ENCODE measurements around the gene RHEB.

The RHEB gene

GRCh38 chr7:151484971-151485707, 34.6 kb downstream of the RHEB start:
- H3K27me3 Mint-ChIP-seq = no peaks in the 10 kb centered on the region
- ATAC-seq (replicated peaks) = peak; percentile 93 to 98
- peaks cover 17 to 31% of the 10 kb centered on the region in 2 donors for H3K4me1 Mint-ChIP-seq
- peaks cover 40 to 53% of the 10 kb centered on the region in 2 donors for H3K36me3 Mint-ChIP-seq
- no peaks in the 10 kb centered on the region for H3K9me3 Mint-ChIP-seq
- no peak for DNase-seq
- H3K27ac Mint-ChIP-seq = peak overlapping the region; percentile 89
- peak overlapping the region; percentile 59 to 60 for H3K4me3 Mint-ChIP-seq

- Mint-ChIP-seq H3K4me3 (no peak overlapping the region), H3K27ac (no peak overlapping the region), H3K36me3 (peaks cover 42 to 57% of the 10 kb centered on the region in 2 donors), H3K27me3 (no peaks in the 10 kb centered on the region), H3K4me1 (peaks cover 19 to 31% of the 10 kb centered on the region in 2 donors), H3K9me3 (no peaks in the 10 kb centered on the region)
- ATAC-seq (replicated peaks) = no peak
- DNase-seq = no peak
These were observed 36.0 kb downstream of the RHEB start for GRCh38 chr7:151483711-151483983.

DNA sequence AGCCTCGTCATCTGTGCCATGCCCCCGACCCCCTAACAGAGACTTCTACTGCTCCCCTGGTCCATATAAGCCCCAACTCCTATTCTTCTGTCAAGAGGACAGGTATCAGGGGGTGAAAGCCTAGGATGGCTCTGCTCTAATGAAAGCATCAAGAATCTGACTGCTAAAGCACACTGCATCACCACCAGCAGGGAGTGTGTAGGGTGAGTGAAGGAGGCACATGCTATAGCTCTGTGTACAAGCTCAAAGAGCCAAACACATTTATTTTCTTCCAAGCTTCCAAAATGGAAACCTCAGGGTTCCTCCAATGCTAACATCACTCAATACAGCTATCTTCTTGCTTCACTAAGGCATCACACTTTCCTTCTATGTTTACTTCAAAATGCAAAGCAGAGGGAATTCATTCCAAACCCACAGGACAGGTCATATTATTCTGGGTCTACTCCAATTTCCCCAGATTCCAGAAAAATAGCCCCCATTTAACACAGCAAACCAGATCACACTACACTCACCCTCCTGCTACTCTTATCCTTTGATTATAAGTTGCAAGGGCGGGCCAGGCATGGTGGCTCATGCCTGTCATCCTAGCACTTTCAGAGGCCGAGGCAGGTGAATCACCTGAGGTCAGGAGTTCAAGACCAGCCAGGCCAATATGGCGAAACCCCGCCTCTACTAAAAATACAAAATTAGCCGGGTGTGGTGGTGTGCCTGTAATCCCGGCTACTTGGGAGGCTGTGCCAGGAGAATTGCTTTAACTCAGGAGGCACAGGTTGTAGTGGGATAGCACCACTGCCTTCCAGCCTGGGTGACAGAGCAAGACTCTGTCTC, 36.6 kb downstream of the RHEB start:
- ATAC-seq (replicated peaks) (no peak), DNase-seq (no peak)
- H3K4me3 Mint-ChIP-seq = no peak overlapping the region
- H3K36me3 Mint-ChIP-seq = peaks cover 42 to 57% of the 10 kb centered on the region in 2 donors
- no peaks in the 10 kb centered on the region for H3K27me3 Mint-ChIP-seq
- no peaks in the 10 kb centered on the region for H3K9me3 Mint-ChIP-seq
- no peak overlapping the region for H3K27ac Mint-ChIP-seq
- H3K4me1 Mint-ChIP-seq = peaks cover 19 to 31% of the 10 kb centered on the region in 2 donors

GRCh38 chr7:151481650-151482505, 37.8 kb downstream of the RHEB start:
- no peak overlapping the region for H3K4me3 Mint-ChIP-seq
- no peaks in the 10 kb centered on the region for H3K27me3 Mint-ChIP-seq
- H3K27ac Mint-ChIP-seq = peak overlapping the region; percentile 37
- H3K4me1 Mint-ChIP-seq = peaks cover 19 to 30% of the 10 kb centered on the region in 2 donors
- DNase-seq (no peak), ATAC-seq (replicated peaks) (no peak)
- peaks cover 36 to 53% of the 10 kb centered on the region in 2 donors for H3K36me3 Mint-ChIP-seq
- H3K9me3 Mint-ChIP-seq = no peaks in the 10 kb centered on the region

DNA sequence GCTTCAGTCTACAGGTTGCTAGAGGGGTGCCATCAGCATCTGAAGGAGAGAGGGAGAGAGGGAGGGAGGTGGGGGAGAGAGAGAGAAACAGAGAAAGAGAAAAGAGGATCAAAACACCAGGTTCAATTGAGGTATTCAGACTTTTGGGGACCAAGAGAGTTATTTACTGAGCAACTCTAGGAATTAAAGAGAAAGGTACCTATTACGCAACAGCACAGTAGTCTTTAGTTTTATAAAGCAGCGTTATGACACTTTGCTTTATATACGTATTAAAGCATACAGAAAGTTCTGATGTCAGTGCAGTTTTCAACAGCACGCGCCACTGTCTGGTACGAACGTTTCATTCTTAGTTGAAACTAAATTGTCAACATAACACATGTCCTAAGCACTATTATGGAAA, 41.8 kb downstream of the RHEB start:
- DNase-seq (no peak), ATAC-seq (replicated peaks) (no peak)
- Mint-ChIP-seq H3K9me3 (no peaks in the 10 kb centered on the region), H3K27me3 (no peaks in the 10 kb centered on the region), H3K36me3 (peaks cover 26 to 48% of the 10 kb centered on the region in 2 donors), H3K4me1 (peaks cover 11 to 12% of the 10 kb centered on the region in 2 donors), H3K27ac (no peak overlapping the region), H3K4me3 (no peak overlapping the region)

DNA sequence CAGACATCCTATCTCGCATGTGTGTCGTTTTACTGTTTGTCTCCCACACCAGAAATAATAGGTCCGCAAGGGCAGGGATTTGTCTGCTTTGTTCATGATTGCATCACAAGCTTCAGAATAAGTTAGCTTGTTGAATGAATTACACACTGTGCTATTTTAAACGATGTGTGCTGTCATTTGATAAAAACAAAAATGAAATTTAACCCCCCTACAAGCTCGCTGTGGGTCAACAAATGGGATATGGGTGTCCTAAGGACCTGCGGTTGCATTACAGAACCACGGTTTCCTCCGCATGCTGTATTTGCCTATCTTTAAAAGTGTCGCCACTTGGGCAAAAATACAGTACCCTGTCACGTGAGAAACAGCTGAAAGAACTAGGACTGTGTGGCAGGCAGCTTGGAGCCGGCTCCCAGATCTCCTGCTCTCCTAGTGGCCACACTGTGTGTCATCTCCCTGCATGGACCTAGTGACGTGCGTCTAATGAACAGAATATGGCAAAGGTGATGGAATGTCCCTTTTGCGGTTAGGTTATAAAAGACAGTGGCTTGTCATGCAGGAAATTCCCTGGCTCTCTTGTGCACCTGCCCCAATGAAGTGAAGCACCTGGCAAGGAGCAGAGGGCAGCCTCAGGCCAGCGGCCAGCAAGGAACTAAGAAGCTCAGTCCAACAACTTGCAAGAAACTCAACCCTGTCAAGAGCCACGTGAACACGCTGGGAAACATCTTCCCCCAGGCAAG, 46.9 kb downstream of the RHEB start:
- Mint-ChIP-seq H3K4me3 (peak overlapping the region; percentile 45 to 59), H3K27me3 (no peaks in the 10 kb centered on the region), H3K9me3 (no peaks in the 10 kb centered on the region), H3K27ac (peak overlapping the region; percentile 94), H3K4me1 (peaks cover 37 to 49% of the 10 kb centered on the region in 2 donors), H3K36me3 (peaks cover 38 to 75% of the 10 kb centered on the region in 2 donors)
- ATAC-seq (replicated peaks) = peak in 1 of 2 donors; percentile 37
- DNase-seq = no peak

DNA sequence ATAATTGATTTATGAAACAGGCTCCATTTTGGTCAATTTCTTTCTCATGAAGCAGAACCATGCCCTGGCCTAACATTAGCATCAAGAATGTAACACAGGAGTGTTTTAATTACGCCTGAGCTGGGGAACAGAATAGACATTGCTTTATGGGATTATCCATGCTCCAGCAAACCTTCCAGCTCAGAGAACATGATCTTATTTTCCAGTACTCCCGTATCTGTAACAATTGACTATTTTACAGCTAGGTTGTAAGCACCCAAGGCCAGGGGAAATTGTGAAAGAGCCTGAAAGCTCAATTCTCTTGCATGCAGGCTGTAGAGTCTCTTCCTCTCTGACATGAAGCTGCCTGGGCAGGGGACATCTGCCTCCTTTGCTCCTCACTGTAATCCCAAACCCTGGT, 49.0 kb downstream of the RHEB start:
- Mint-ChIP-seq H3K4me1 (peaks cover 37 to 52% of the 10 kb centered on the region in 2 donors), H3K27ac (no peak overlapping the region), H3K27me3 (no peaks in the 10 kb centered on the region), H3K4me3 (no peak overlapping the region), H3K36me3 (peaks cover 52 to 79% of the 10 kb centered on the region in 2 donors), H3K9me3 (no peaks in the 10 kb centered on the region)
- DNase-seq (no peak), ATAC-seq (replicated peaks) (no peak)

- H3K4me3 Mint-ChIP-seq = peak overlapping the region in 1 of 2 donors; percentile 2
- H3K27me3 Mint-ChIP-seq = no peaks in the 10 kb centered on the region
- peaks cover 0 to under 1% of the 10 kb centered on the region in 2 donors for H3K9me3 Mint-ChIP-seq
- no peak for DNase-seq
- H3K36me3 Mint-ChIP-seq = peaks cover 63 to 93% of the 10 kb centered on the region in 2 donors
- H3K4me1 Mint-ChIP-seq = peaks cover 37 to 52% of the 10 kb centered on the region in 2 donors
- ATAC-seq (replicated peaks) = no peak
- no peak overlapping the region for H3K27ac Mint-ChIP-seq
These were observed 50.4 kb downstream of the RHEB start for GRCh38 chr7:151469281-151469680.

DNA sequence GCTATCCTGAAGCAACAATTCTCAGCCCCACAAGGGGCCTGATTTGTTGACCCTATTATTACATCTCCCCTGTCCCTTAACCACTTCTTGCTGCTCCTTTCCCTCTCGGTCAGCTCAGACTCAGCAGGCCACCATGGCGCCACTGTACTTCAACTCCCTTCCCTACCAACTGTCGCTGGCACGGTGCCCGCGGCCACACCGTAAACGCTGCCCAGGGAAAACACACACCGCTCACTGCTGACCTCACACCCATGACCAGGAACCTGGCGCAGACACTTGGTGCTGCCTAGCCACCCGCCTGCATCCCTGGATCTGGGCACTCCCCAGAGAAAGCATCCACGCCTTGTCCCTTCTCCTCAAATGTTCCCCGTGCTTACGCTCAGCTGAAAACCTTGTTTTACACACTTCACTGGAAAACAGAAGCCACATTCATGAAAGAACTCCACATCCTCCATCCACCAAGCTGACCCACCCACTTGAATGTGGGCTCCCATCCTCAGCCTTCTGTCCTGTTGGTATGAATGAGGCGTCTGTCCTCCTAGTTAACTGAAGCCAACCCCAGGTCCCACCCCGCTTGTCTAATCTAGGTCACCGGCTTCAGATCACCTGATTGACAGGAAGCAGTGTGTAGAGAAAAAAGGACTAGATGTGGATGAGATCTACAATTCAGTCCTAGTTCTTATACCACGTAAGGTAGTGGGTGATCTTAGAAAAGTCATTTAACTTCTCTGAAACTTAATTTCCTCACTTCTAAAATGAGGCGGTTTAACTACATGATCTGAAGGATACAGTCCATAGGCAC, 51.3 kb downstream of the RHEB start:
- peaks cover 31 to 48% of the 10 kb centered on the region in 2 donors for H3K4me1 Mint-ChIP-seq
- peaks cover 6 to 8% of the 10 kb centered on the region in 2 donors for H3K9me3 Mint-ChIP-seq
- H3K27me3 Mint-ChIP-seq = no peaks in the 10 kb centered on the region
- peaks cover 62 to 94% of the 10 kb centered on the region in 2 donors for H3K36me3 Mint-ChIP-seq
- ATAC-seq (replicated peaks) (no peak), DNase-seq (no peak)
- H3K4me3 Mint-ChIP-seq = no peak overlapping the region
- H3K27ac Mint-ChIP-seq = no peak overlapping the region

- Mint-ChIP-seq H3K27ac (no peak overlapping the region), H3K36me3 (peaks cover 66 to 90% of the 10 kb centered on the region in 2 donors), H3K4me3 (no peak overlapping the region), H3K4me1 (peaks cover 10 to 19% of the 10 kb centered on the region in 2 donors), H3K9me3 (peaks cover 14 to 20% of the 10 kb centered on the region in 2 donors), H3K27me3 (peaks cover 7 to 12% of the 10 kb centered on the region in 2 donors)
- ATAC-seq (replicated peaks) = no peak
- no peak for DNase-seq
These were observed 54.5 kb downstream of the RHEB start for GRCh38 chr7:151465169-151465568.

DNA sequence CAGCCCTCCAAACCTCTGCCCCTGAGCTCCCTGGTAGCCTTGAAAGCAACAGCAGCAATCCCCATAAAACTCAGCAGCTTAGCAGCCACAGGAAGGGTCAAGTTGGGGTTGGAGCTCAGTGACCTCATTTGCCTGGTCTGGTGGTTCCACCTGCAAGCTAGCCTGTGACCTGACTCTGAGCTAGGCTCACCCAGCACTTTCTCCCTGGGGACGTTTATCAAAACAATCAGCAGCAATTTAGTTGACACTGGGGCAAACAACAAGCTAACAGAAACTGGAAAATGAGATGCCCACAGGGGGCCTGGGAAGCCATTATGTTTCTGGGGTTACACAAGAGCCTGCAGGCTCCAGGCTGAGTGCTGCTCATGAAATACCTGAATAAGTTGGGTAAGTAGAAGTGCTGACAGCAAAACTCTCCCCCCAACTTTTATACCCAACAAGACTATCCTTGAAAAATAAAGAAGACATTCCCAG, 57.4 kb downstream of the RHEB start:
- Mint-ChIP-seq H3K4me1 (peaks cover 0 to 3% of the 10 kb centered on the region in 2 donors), H3K4me3 (no peak overlapping the region), H3K27me3 (peaks cover 9 to 20% of the 10 kb centered on the region in 2 donors), H3K9me3 (peaks cover 14 to 22% of the 10 kb centered on the region in 2 donors), H3K27ac (no peak overlapping the region), H3K36me3 (peaks cover 42 to 62% of the 10 kb centered on the region in 2 donors)
- DNase-seq (no peak), ATAC-seq (replicated peaks) (no peak)

DNA sequence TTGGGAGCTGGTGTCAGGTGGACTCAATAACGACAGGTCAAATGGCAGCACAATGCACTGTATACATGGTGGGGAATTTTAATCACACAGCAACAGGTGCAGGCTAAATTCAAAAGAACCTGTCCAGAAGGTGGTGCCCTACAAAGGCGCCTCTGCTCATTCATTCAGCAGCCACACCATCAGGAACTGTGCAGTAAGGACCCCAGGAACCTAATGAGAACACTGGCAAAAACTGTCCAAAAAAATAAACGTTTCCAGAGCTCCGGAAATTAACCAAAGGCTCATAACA, 57.8 kb downstream of the RHEB start:
- ATAC-seq (replicated peaks) (peak; percentile 14 to 22), DNase-seq (no peak)
- peaks cover 0 to 3% of the 10 kb centered on the region in 2 donors for H3K4me1 Mint-ChIP-seq
- peaks cover 9 to 20% of the 10 kb centered on the region in 2 donors for H3K27me3 Mint-ChIP-seq
- H3K9me3 Mint-ChIP-seq = peaks cover 14 to 22% of the 10 kb centered on the region in 2 donors
- peaks cover 38 to 57% of the 10 kb centered on the region in 2 donors for H3K36me3 Mint-ChIP-seq
- no peak overlapping the region for H3K27ac Mint-ChIP-seq
- no peak overlapping the region for H3K4me3 Mint-ChIP-seq

All from stimulated activated naive B cell treated with anti-CD40 and anti-IgM and Interleukin-4, amounts not matched to agents 10 μg/mL and 1 μg/mL and 100 μg/mL, for 72 hours (primary cell).